Measurements from ENCODE around the gene LRRC52.
"Not testable (repeated sequence)": the region's sequence is repeated elsewhere in the genome, so short reads cannot be mapped to it uniquely, and the experiment has no call there.

Gene LRRC52

DNA sequence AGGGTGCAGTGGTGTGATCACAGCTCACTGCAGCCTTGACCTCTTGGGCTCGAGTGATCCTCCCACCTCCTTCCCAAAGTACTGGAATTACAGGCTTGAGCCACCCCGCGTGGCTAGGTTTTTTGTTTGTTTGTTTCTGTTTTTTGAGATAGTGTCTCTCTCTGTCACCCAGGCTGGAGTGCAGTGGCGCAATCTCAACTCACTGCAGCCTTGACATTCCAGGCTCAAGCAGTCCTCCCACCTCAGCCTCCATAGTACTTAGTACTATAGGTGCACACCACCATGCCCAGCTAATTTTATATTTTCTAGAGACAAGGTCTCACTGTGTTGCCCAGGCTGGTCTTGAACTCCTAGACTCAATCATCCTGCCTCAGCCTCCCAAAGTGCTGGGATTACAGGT, 47.6 kb downstream of the LRRC52 start:
- not testable (repeated sequence) for DNase-seq

DNA sequence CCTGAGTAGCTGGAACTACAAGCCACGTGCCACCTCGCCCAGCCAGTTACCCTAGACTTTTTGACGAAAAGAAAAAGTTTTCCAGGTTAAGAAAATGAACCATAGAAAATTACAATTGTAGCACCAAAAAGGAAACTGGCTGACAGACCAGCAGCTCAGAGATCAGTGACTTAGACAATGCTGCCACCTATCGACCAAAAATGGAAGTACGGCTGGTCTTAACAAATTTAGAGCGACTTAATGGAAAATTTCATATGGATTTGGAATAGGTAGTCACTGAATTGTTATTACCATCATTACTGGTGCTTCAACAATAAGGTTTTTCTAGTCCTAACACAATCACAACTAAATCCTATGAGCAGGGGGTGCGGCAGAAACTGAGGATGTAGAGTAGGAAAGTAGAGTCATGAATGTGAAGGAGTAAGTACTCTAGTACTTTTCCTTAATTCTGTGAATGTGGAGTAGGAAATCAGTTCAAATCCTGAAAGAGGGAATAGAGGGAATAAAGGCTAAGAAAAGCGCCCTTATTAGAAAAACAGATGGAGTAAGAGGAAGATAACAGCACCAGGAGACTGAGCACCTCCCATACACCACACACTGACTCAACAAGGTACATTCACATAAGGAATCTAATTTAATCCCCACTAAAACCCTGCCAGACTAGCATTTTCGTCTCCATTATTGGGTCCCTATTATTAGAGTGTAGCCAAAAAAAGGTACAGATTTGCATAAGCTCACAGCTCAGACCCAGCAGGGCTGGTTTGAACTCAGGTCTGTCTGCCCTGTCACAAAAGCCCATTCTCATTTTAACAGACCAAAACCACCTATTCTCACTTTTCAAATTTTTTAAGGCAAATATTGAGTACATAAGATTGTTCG, 49.4 kb downstream of the LRRC52 start:
- peak; percentile 5 for DNase-seq

DNA sequence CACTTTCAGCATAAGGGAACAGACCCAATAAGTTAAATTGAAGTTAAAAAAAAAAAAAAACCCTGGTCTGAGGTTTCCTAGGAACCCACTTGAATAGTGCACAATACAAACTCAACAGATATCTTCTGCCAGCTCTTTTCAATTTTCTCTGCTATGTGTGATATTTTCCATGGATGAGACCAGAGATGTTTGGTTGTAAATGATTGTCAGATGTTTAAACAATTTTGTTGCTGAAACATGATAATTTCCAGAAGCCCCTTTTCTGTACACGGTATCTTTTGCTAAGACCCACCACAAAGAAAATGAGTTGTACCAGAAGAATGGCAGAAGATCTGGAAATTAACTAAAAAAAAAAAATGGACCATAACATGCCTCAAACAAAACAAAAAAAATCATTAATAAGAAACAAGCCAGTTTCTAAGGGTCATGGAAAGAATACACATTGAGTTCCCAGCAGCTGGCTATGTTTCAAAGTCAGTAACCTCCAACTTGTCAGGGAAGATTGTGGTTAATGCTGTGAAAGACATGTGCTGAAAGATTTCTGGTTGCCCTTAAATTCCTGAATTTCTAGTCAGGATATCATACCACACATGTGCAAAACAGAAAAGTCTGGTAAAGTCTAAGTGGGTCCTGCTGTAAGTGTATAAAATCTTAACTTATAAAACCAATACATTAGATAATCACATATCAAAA, 51.6 kb downstream of the LRRC52 start:
- no peak for DNase-seq

DNA sequence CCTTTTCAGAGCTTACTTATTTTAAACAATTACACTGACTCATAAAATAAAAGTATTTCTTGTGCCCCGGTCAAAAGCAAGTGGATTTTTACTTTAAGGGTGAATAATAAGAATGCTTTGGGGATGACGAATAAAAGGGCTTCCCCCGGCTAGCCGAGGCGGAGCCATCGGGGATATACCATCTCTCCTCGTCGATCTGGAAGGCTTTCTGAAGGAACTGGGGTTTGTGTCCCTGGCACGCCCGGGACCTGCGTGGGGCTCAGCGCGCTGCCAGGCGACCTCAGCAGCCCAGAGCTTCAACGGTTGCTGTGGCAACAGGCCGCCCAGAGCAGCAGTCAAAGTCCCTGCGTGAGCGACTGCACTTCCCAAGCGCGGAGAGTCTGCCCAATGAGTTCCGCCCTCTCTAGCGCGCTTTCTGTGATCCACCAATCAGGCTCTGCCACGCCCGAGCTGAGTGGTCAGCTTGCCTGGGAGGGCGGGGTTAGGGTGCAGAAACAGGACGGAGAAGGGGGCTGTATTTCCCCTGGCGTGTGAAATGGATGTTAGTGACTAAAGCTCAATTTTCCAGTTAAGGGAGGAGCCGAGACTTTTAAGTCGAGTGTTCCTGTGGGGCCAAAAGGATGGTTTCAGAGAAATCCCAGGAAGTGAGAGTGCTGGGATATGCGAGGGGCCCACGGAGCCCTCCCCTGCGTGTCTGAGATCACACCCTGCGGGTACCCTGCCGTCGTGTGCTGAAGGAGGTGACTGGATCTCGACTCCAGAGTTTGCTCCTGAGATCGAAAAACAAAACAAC, 54.3 kb downstream of the LRRC52 start:
- DNase-seq, result peak; percentile 85

DNA sequence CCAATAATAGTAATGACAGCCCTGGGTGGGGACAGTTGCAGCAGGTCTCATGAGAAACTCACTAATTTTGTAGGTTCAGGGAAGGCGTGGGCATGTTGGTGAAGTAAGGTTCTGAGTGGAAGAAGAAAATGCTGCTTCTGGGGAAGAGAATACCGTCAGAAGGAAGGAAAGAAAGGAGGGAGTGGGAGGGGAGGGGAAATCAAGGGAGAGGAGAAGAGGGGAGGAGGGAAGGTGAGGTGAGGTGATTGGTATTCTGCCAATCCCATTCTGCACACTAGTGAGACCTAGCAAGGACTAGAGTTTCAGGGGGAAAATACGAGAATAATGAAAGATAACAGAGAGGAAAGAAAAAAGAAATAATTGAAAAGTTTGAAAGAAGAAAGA, 54.9 kb downstream of the LRRC52 start:
- DNase-seq, result no peak

DNA sequence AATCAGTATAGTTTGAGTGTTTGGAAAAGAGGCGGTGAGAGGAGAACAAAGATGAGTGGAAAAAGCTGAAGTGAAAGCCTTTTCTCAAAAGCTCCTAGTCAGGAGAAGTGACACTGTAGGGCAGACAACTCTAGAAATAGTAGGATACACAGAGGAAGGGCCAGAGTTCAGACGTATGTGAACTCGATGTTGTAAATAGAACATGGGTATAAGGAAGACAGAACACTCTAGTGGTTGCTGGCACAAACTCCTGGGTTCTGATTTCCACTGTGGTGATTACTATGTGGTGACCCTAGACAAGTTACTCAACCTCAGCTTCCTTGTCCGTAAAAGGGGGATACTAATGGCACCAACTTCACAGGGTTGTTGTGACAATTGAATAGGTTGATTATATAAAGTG, 57.0 kb downstream of the LRRC52 start:
- no peak for DNase-seq

DNA sequence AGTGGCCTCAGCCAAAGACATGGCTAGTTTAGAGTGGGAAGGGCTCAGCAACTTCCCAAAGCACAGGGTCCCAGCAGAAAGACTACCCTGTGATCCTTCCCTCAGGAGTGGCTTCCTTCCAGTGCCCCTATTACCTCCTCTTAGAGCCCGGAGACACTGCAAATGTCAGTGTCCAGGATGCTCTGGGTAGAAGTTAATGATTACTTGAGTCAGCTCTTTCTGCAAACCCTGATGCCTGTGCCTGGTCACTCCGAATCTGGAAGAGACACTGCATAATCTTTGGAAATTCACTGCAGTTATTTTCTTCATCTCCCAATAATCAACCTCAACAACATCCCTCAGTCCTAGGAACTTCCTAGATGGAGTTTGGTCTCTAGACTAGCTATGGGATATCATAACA, 60.0 kb downstream of the LRRC52 start:
- no peak for DNase-seq

DNA sequence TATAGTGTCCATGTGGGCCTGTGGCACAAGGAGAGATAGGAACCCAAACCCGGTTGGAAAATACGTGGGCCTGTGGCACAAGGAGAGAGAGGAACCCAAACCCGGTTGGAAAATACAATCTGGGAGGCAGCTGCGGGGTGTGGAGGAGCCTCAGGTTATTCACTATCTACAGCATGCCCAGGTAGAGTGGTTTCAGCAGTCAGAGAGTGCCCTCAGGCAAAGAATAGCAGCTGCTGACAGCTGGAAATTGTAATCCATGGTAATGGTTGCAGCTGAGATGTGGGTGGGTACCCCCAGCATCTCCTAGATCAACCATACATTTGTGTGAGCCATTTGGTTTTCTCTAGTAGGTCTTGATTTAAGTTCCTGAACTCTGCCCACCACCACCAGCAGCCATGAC, 61.4 kb downstream of the LRRC52 start:
- DNase-seq, result no peak

DNA sequence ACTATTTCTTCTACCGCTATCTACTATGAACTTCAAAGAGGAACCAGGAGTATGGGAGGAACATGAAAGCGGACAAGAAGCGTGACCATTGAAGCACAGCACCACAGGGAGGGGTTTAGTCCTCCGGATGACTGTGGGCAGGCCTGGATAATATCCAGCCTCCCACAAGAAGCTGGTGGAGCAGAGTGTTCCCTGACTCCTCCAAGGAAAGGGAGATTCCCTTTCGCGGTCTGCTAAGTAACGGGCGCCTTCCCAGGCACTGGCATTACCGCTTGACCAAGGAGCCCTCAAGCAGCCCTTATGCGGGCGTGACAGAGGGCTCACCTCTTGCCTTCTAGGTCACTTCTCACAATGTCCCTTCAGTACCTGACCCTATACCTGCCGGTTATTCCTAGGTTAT, 62.9 kb downstream of the LRRC52 start:
- DNase-seq, result not testable (repeated sequence)

DNA sequence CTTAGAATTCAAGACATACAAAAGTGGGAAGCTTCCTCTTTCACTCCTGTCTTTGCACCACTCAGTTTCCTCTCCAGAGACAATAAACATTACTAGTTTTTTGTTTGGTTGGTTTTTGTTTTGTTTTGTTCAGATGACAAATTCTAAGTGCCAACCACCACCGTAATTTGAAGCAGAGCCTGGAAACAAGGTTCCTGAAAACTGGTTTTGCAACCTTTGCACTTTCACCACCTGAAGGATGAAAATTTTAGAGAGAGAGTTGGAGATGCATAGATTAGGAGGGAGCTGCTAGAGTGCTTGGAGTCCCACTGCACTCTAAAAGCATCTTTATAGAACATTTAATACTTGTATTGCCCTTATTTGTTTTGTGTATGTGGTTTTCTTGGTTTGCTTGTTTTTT, 67.1 kb downstream of the LRRC52 start:
- DNase-seq, result no peak

DNA sequence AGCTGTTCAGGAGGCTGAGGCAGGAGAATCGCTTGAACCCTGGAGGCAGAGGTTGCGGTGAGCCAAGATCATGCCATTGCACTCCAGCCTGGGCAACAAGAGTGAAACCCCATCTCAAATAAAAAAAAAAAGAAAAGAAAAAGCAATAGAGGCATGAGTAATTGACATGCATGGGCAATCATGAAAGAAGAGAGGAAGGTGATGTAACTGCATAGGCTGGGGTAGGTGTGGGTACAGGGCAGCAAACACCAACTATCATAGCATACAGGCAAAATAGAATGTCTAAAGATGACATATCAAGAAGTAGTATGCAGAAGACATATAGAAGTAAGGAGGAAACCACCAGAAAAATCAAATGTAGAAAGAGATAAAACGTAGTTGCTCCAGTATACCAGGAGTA, 68.3 kb downstream of the LRRC52 start:
- no peak for DNase-seq

Measured in NCI-H1436 treated with DMSO at 0.1 percent for 48 hours (cell line).